Measurements from ENCODE around the gene YARS1. TPM values are rescaled to one million over a fixed set of nuclear protein-coding genes. Genes with fewer than 3 reads are reported as not detected.

Gene YARS1
- polyA plus RNA-seq, 1 donor from 2014 or later = 49.4 TPM

DNA sequence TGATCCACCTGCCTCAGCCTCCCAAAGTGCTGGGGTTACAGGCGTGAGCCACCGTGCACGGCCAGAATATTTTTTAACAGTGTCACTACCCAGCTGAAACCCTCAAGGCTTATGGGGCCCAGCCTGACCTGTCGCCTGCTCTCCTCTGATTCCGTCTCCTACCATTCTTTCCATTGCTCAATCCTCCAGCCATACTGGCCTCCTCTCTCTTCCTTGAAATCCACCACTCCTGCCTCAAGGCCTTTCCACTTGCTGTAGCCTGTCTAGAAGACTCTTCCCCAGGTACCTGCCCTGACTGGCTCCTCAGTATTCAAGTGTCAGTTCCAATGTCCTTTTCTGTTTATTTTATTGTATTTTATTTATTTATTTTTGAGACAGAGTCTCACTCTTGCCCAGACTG lies 53.9 kb downstream of the YARS1 start:
- H3K9ac ChIP-seq (ENCODE audit: low read length) = no peak overlapping the region
- no peaks in the 10 kb centered on the region for H3K9me2 ChIP-seq (ENCODE audit: insufficient read depth, low read length)
- TF ChIP-seq, protein P1, sequence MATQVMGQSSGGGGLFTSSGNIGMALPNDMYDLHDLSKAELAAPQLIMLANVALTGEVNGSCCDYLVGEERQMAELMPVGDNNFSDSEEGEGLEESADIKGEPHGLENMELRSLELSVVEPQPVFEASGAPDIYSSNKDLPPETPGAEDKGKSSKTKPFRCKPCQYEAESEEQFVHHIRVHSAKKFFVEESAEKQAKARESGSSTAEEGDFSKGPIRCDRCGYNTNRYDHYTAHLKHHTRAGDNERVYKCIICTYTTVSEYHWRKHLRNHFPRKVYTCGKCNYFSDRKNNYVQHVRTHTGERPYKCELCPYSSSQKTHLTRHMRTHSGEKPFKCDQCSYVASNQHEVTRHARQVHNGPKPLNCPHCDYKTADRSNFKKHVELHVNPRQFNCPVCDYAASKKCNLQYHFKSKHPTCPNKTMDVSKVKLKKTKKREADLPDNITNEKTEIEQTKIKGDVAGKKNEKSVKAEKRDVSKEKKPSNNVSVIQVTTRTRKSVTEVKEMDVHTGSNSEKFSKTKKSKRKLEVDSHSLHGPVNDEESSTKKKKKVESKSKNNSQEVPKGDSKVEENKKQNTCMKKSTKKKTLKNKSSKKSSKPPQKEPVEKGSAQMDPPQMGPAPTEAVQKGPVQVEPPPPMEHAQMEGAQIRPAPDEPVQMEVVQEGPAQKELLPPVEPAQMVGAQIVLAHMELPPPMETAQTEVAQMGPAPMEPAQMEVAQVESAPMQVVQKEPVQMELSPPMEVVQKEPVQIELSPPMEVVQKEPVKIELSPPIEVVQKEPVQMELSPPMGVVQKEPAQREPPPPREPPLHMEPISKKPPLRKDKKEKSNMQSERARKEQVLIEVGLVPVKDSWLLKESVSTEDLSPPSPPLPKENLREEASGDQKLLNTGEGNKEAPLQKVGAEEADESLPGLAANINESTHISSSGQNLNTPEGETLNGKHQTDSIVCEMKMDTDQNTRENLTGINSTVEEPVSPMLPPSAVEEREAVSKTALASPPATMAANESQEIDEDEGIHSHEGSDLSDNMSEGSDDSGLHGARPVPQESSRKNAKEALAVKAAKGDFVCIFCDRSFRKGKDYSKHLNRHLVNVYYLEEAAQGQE (IDR thresholded peaks at IDR 0.05; ENCODE audit: borderline replicate concordance) = no peak
- TF ChIP-seq EP300 (conservative IDR thresholded peaks at IDR 0.05; ENCODE audit: poor library complexity, severe bottlenecking) (no peak), SMC3 (conservative IDR thresholded peaks at IDR 0.05; ENCODE audit: poor library complexity) (no peak), POLR2AphosphoS5 (IDR thresholded peaks at IDR 0.05) (no peak), MXI1 (conservative IDR thresholded peaks at IDR 0.05; ENCODE audit: poor library complexity, severe bottlenecking) (no peak), TAF1 (IDR thresholded peaks at IDR 0.05; ENCODE audit: low read depth) (no peak), RAD21 (conservative IDR thresholded peaks at IDR 0.05) (no peak), EZH2 (IDR thresholded peaks at IDR 0.05; ENCODE audit: borderline replicate concordance, insufficient read depth, low read length, poor library complexity, severe bottlenecking) (no peak)
- TF ChIP-seq, protein P2, sequence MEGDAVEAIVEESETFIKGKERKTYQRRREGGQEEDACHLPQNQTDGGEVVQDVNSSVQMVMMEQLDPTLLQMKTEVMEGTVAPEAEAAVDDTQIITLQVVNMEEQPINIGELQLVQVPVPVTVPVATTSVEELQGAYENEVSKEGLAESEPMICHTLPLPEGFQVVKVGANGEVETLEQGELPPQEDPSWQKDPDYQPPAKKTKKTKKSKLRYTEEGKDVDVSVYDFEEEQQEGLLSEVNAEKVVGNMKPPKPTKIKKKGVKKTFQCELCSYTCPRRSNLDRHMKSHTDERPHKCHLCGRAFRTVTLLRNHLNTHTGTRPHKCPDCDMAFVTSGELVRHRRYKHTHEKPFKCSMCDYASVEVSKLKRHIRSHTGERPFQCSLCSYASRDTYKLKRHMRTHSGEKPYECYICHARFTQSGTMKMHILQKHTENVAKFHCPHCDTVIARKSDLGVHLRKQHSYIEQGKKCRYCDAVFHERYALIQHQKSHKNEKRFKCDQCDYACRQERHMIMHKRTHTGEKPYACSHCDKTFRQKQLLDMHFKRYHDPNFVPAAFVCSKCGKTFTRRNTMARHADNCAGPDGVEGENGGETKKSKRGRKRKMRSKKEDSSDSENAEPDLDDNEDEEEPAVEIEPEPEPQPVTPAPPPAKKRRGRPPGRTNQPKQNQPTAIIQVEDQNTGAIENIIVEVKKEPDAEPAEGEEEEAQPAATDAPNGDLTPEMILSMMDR (IDR thresholded peaks at IDR 0.05; ENCODE audit: poor library complexity, severe bottlenecking) = no peak
- H3K27me3 ChIP-seq (ENCODE audit: insufficient read depth, low read depth, low read length) = no peaks in the 10 kb centered on the region
- H3K4me2 ChIP-seq (ENCODE audit: low read length) = no peak overlapping the region
- no peaks in the 10 kb centered on the region for H3F3A ChIP-seq (ENCODE audit: insufficient read depth, low read length, poor library complexity, severe bottlenecking)
- H3K9me3 ChIP-seq (ENCODE audit: low read length) = no peaks in the 10 kb centered on the region
- H3K27ac ChIP-seq (ENCODE audit: low read length) = no peak overlapping the region
- H3K79me2 ChIP-seq (replicated peaks; ENCODE audit: insufficient read depth, low read length) = peaks cover 25% of the 10 kb centered on the region
- H4K20me1 ChIP-seq (ENCODE audit: insufficient read depth) = no peaks in the 10 kb centered on the region
- no peak overlapping the region for H3K4me3 ChIP-seq (ENCODE audit: low read length)
- H2AFZ ChIP-seq (ENCODE audit: low read depth, low read length) = no peak overlapping the region
- no peaks in the 10 kb centered on the region for H3K36me3 ChIP-seq (ENCODE audit: insufficient read depth, low read length)

DNA sequence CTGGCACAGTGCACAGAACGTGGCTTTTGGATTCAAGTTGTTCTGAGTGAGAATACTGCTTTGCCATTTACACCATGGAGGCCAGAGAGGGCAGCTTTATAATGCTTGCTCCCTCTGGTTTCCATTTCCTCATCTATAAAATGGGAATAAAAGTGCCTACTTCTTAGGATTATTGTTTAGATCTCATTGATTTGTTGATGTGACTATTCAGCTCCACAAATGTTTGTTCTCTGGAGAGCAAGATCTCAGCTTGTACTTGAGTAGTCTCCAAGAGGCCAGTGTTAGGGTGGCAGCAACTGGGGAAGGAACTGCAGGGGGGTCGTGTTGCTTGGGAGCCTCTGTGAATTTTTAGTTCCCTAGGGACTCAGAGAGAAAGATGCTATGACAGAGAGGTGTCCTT lies 55.2 kb downstream of the YARS1 start:
- Histone ChIP-seq H3K27ac (ENCODE audit: low read length) (no peak overlapping the region), H4K20me1 (ENCODE audit: insufficient read depth) (no peaks in the 10 kb centered on the region), H2AFZ (ENCODE audit: low read depth, low read length) (no peak overlapping the region), H3K27me3 (ENCODE audit: insufficient read depth, low read depth, low read length) (no peaks in the 10 kb centered on the region), H3K9me2 (ENCODE audit: insufficient read depth, low read length) (no peaks in the 10 kb centered on the region), H3K9me3 (ENCODE audit: low read length) (no peaks in the 10 kb centered on the region), H3K79me2 (replicated peaks; ENCODE audit: insufficient read depth, low read length) (peaks cover 21% of the 10 kb centered on the region), H3K4me2 (ENCODE audit: low read length) (no peak overlapping the region), H3K4me3 (ENCODE audit: low read length) (no peak overlapping the region), H3F3A (ENCODE audit: insufficient read depth, low read length, poor library complexity, severe bottlenecking) (no peaks in the 10 kb centered on the region), H3K36me3 (ENCODE audit: insufficient read depth, low read length) (no peaks in the 10 kb centered on the region), H3K9ac (ENCODE audit: low read length) (no peak overlapping the region)
- TF ChIP-seq SMC3 (conservative IDR thresholded peaks at IDR 0.05; ENCODE audit: poor library complexity) = no peak
- TF ChIP-seq TAF1 (IDR thresholded peaks at IDR 0.05; ENCODE audit: low read depth) = no peak
- TF ChIP-seq, protein P2 (IDR thresholded peaks at IDR 0.05; ENCODE audit: poor library complexity, severe bottlenecking) = no peak
- no peak for TF ChIP-seq POLR2AphosphoS5 (IDR thresholded peaks at IDR 0.05)
- no peak for TF ChIP-seq EP300 (conservative IDR thresholded peaks at IDR 0.05; ENCODE audit: poor library complexity, severe bottlenecking)
- TF ChIP-seq MXI1 (conservative IDR thresholded peaks at IDR 0.05; ENCODE audit: poor library complexity, severe bottlenecking) = no peak
- no peak for TF ChIP-seq EZH2 (IDR thresholded peaks at IDR 0.05; ENCODE audit: borderline replicate concordance, insufficient read depth, low read length, poor library complexity, severe bottlenecking)
- TF ChIP-seq, protein P1 (IDR thresholded peaks at IDR 0.05; ENCODE audit: borderline replicate concordance) = no peak
- TF ChIP-seq RAD21 (conservative IDR thresholded peaks at IDR 0.05) = no peak

All from neural cell (in vitro differentiated cells).